Peyer's patch (tissue), 4 donors: ENCODE results near the gene KRTAP5-5.
"Not testable (repeated sequence)": the region's sequence is repeated elsewhere in the genome, so short reads cannot be mapped to it uniquely, and the experiment has no call there.

Experiments used
- CTCF ChIP-seq, 6 experiments: fragments of 450-650 bp in 4 of 6; fragments of 200-600 bp in 2 of 6; sonication (generic) in 1 of 6; IDR thresholded peaks; one replicate each; pipeline ENCODE4 v1.5.1; 2017 to 2019; ENCODE audit warnings: antibody characterized with exemption in 6 of 6, mild to moderate bottlenecking in 3 of 6, moderate library complexity in 1 of 6
- POLR2A ChIP-seq, 2 donors: fragments of 450-650 bp; IDR thresholded peaks; one replicate each; pipeline ENCODE4 v1.5.1; 2017; ENCODE audit warnings: antibody characterized with exemption in 2 of 2, mild to moderate bottlenecking in 2 of 2, moderate library complexity in 2 of 2

- not testable (repeated sequence) for TF ChIP-seq CTCF, POLR2A (IDR thresholded peaks at IDR 0.05)
Measured at GRCh38 chr11:1607901-1608300, 21.7 kb upstream of the KRTAP5-5 start.
